Raji (cell line): ENCODE data around the gene DLL4.

Experiments used
- POLR2A ChIP-seq: IDR thresholded peaks from 2 replicates; pipeline ENCODE4 v1.6.1; 2011; ENCODE audit warnings: low read depth, low read length, control low read depth; ENCODE audit not compliant: insufficient read depth

DLL4 gene

DNA sequence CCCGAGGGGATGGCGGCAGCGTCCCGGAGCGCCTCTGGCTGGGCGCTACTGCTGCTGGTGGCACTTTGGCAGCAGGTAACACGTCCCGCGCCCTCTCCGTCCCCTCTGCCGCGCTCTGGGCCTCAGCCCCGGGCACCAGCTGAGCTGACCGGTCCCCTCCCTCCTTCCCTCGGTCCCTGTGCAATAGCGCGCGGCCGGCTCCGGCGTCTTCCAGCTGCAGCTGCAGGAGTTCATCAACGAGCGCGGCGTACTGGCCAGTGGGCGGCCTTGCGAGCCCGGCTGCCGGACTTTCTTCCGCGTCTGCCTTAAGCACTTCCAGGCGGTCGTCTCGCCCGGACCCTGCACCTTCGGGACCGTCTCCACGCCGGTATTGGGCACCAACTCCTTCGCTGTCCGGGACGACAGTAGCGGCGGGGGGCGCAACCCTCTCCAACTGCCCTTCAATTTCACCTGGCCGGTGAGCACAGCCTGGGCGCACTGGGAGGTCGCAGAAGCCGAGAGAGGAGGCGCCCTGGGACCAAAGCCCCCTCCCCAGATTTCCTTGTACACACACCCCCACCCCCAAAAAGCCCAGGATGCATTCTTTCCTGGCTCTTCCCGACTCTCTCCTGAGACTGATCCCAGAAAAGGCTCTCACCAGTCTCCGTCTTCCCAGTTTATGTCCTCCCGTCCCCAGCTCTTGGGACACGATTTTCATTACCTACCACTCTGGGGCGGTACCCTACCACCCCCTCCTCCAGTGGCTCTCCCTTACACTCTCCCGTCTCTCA, 705 bp downstream of the DLL4 start:
- TF ChIP-seq POLR2A, result no peak

GRCh38 chr15:40930430-40931299, 1.5 kb downstream of the DLL4 start:
- no peak for TF ChIP-seq POLR2A

DNA sequence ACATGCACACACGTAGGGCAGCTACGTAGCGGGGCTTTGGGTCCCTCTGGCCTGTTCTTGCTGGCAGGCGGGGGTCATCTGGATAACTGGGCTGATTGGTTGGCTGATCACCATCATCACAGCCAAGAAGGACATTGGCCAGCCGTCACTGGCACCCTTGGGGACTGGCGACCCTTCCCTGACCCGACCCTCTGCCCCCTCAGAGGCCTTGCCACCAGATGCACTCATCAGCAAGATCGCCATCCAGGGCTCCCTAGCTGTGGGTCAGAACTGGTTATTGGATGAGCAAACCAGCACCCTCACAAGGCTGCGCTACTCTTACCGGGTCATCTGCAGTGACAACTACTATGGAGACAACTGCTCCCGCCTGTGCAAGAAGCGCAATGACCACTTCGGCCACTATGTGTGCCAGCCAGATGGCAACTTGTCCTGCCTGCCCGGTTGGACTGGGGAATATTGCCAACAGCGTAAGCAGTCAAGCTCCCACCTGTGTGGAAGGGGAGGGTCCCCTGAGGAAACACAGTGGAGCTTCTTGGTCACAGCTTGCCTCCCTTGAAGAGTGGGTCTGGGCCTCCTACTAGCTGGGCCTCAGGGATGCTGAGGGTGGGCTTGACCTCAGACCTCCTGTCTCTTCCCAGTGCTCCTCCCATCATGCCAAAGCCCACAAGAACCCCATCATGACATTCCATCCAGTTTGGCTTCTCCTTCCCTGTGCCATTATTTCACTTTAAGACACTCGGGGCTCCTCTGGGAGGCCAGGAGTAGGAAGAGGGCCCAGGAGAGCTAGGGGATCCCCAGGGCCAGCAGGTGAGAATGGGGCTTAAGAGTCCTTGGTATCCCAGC, 2.4 kb downstream of the DLL4 start:
- no peak for TF ChIP-seq POLR2A

DNA sequence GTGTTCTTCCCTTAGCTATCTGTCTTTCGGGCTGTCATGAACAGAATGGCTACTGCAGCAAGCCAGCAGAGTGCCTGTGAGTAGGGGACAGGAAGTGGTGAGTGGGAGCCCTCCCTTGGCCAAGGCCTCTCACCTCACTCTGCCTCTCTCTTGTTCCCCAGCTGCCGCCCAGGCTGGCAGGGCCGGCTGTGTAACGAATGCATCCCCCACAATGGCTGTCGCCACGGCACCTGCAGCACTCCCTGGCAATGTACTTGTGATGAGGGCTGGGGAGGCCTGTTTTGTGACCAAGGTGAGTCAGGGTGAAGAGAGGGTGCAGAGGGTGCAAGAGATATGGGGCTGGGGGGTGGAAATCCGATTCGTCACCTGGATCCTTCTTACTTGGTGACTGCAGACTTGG, 3.0 kb downstream of the DLL4 start:
- TF ChIP-seq POLR2A, result no peak

GRCh38 chr15:40932649-40933516, 3.7 kb downstream of the DLL4 start:
- TF ChIP-seq POLR2A, result no peak

DNA sequence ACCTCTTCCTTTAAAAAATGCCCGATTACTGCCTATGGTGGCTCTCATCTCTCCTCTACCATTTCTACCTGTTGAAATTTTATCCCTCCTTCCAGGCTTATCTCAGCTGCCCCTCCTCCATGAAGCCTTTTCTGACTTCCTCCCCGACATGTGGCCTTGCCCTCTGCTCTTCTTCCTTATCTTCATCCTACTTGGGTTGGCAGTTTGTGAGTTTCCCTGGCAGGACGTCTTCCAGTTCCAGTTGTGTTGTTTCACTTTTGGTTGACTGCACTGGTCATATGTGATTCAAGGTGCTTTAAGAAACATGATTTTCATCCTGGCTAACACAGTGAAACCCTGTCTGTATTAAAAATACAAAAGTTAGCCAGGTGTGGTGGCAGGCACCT, 4.4 kb downstream of the DLL4 start:
- no peak for TF ChIP-seq POLR2A

GRCh38 chr15:40934457-40934856, 5.3 kb downstream of the DLL4 start:
- TF ChIP-seq POLR2A, result no peak

- TF ChIP-seq POLR2A, result no peak
Observed at GRCh38 chr15:40936234-40936708, 7.1 kb downstream of the DLL4 start.

DNA sequence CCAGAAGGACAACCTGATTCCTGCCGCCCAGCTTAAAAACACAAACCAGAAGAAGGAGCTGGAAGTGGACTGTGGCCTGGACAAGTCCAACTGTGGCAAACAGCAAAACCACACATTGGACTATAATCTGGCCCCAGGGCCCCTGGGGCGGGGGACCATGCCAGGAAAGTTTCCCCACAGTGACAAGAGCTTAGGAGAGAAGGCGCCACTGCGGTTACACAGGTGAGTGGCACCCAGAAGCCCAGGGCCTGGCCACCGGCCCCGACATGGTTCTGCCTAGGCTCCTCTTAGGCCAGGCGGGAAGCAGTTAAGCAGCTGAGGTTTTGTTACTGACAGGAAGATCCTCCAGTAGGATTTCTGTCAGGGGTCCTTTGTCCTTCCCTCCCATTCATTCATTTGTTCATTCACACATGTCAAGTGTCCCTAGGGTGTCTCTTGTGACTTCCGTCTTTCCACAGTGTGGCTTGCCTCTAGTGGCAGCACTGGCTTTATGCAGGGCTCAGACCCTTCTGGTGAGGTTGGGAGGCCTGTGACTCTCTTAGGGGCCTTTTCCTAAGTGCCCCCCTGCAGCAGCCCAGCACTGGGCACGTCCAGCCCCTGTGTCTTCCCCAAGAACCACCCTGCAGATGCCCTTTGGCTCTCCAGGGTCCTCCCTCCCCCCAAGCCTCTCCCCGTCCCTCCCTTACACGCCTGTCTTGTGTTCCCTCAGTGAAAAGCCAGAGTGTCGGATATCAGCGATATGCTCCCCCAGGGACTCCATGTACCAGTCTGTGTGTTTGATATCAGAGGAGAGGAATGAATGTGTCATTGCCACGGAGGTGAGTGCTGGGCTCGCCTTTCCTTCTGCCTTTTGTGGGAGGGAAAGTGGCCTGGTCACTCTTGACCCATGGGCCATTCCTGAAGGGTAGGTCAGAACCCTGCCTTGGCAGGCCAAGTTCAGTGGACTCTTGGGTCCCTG, 7.8 kb downstream of the DLL4 start:
- TF ChIP-seq POLR2A, result no peak

- no peak for TF ChIP-seq POLR2A
Observed at GRCh38 chr15:40937762-40938535, 8.8 kb downstream of the DLL4 start.

GRCh38 chr15:40938536-40938870, 9.4 kb downstream of the DLL4 start:
- TF ChIP-seq POLR2A, result no peak

- TF ChIP-seq POLR2A, result no peak
Observed at GRCh38 chr15:40940296-40940801, 11.2 kb downstream of the DLL4 start.
